GM12865 (cell line): ENCODE results near the gene ARHGAP24.
A peak's percentile ranks its signal among the peaks of the same experiment; 100 is the strongest.

ENCODE experiments used
- DNase-seq: peaks from one replicate; pipeline ENCODE4 v3.0.0; 2010; ENCODE audit warnings: low read depth
- H3K4me3 ChIP-seq: 2 replicates; pipeline ENCODE4 v1.5.1; 2011; ENCODE audit warnings: mild to moderate bottlenecking, low read depth, low read length, control low read depth
- TF ChIP-seq, protein P1 (sequence below): IDR thresholded peaks from 2 replicates; pipeline ENCODE4 v1.5.1; 2011; ENCODE audit warnings: low read length, control low read depth, low read depth, inconsistent platforms; ENCODE audit not compliant: insufficient read depth; ENCODE audit errors: missing control alignments

The ARHGAP24 gene

GRCh38 chr4:85431881-85432485 lies 43.0 kb upstream of the ARHGAP24 start:
- DNase-seq = no peak
- TF ChIP-seq, protein P1, sequence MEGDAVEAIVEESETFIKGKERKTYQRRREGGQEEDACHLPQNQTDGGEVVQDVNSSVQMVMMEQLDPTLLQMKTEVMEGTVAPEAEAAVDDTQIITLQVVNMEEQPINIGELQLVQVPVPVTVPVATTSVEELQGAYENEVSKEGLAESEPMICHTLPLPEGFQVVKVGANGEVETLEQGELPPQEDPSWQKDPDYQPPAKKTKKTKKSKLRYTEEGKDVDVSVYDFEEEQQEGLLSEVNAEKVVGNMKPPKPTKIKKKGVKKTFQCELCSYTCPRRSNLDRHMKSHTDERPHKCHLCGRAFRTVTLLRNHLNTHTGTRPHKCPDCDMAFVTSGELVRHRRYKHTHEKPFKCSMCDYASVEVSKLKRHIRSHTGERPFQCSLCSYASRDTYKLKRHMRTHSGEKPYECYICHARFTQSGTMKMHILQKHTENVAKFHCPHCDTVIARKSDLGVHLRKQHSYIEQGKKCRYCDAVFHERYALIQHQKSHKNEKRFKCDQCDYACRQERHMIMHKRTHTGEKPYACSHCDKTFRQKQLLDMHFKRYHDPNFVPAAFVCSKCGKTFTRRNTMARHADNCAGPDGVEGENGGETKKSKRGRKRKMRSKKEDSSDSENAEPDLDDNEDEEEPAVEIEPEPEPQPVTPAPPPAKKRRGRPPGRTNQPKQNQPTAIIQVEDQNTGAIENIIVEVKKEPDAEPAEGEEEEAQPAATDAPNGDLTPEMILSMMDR = no peak
- H3K4me3 ChIP-seq = no peak overlapping the region

DNA sequence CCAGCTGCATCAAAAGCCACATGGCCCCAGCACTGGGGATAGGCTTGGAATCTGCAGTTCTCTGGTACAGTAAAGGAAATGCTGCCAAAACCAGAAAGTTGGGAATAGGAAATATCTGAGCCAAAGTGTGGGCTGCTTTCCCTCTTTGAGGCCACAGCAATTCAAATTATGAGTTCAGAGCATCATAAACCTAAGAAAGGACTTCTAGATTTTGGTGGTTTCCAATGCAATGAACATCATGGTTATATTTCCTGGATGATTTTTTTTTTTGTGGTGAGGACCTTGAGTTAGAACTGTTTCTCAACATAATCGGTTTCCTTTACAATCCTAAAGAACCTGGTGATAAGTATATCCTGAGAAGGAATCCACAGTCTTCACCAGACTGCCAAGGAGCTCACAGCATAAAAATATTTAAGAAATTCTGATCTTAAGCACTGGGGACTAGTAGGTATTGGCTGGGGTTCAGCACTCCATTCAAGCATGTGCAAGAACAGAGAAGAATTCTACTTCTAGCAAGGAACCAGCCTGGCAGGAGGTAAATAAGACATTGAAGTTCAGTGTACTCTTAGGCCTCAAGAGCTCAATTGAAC lies 29.8 kb upstream of the ARHGAP24 start:
- H3K4me3 ChIP-seq = no peak overlapping the region
- DNase-seq = no peak
- TF ChIP-seq, protein P1 = no peak

DNA sequence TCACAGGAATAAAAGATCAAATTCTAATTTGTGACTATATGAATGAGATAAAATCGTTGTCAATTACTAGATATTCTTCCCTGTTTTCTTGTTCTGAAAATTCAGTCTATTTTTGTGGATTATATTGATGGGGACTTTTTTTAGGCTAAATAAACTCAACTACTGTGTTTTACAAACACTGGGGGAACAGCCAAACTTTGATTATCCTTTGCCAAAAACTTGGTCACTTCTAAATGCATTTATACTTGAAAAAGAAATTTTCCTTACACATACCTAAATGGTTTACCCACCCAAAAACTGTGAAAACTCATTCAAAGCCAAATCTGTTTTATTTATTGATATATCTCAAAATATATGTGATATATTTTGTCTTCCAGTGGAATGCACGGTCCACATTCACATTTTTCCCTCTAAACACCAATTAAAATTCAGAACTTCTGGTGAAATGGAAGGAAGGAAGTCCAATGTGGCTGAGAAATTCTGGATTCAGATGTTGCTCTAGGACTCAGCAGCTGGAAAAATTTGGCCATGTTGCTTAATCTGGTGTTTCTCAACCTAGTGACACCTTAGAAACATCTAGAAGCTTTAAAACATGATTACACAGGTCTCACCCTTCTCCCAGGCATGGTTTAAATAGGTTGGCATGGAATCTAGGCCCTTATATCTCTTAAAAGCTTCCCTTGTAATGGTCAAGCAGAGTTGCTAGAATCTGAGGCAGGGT lies 28.6 kb upstream of the ARHGAP24 start:
- TF ChIP-seq, protein P1 = no peak
- DNase-seq = no peak
- H3K4me3 ChIP-seq = no peak overlapping the region

DNA sequence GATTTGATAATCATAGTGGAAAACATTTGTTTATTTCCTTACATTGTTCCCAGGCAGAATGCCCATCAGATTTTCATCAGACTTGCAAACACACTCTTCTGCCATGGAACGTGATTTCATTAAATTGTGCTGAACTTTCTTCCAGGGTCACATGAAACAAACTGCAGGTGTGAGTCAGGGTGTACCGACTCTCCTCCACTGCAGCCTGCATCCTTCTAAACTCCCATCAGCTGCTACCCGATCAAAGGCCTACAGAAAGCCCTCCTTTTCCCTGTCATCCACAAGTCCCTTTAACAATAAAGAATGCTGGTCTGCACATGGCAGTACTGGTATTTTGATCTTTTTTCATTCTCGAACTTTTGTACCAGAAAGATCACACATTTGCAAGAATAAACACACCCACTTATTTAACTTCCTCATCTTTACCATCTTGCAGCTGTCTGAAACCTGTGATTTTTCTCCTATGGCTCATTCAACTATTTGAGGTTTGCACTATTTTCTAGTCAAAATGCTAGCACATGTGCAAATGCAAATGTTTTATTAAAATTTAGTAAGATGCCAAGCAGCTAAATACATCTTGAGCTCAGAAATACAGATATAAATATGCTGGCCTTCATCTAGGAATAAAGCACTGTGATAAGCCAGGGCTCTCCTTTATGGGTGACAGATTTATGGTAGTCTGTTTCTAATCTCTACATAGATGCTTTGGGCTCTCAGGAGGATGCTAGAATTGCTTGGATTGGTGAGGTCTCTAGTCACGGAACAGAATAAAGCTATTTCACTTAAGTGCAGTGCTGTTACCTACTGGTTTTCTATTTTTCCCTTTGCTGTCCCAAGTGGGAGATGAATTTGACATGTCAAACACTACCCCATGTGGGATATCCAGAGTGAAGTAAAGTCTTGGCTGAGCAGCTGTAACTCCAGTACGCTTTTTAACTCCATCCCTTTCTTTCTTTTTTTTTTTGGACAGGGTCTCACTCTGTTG lies 25.8 kb upstream of the ARHGAP24 start:
- H3K4me3 ChIP-seq = no peak overlapping the region
- TF ChIP-seq, protein P1 = no peak
- peak; percentile 12 for DNase-seq

GRCh38 chr4:85452058-85452731 lies 22.8 kb upstream of the ARHGAP24 start:
- no peak overlapping the region for H3K4me3 ChIP-seq
- no peak for DNase-seq
- TF ChIP-seq, protein P1 = no peak

GRCh38 chr4:85455942-85456341 lies 19.0 kb upstream of the ARHGAP24 start:
- no peak for DNase-seq
- no peak overlapping the region for H3K4me3 ChIP-seq
- TF ChIP-seq, protein P1 = no peak
